ENCODE measurements around the gene GPLD1.
A peak's percentile ranks its signal among the peaks of the same experiment; 100 is the strongest.

The GPLD1 gene

DNA sequence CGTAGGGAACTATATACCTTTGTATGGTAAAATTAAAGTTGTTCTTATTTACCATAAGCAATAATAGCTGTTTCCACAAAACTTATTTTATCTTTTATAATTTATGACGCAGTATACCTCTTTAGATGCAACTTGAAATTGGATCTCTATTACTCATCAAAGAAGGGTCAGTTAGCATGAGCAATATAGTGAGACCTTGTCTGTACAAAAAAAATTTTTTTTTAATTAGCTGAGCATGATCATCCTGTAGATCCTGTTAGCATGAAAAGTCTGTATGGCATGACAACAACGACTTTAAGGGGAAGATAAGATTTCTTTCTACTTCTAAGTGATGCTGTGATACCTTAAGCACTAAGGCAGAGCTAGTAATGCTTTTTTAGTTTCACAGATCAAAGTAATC, 11.3 kb upstream of the GPLD1 start:
- DNase-seq (ENCODE audit: low read depth, low spot score), result no peak

DNA sequence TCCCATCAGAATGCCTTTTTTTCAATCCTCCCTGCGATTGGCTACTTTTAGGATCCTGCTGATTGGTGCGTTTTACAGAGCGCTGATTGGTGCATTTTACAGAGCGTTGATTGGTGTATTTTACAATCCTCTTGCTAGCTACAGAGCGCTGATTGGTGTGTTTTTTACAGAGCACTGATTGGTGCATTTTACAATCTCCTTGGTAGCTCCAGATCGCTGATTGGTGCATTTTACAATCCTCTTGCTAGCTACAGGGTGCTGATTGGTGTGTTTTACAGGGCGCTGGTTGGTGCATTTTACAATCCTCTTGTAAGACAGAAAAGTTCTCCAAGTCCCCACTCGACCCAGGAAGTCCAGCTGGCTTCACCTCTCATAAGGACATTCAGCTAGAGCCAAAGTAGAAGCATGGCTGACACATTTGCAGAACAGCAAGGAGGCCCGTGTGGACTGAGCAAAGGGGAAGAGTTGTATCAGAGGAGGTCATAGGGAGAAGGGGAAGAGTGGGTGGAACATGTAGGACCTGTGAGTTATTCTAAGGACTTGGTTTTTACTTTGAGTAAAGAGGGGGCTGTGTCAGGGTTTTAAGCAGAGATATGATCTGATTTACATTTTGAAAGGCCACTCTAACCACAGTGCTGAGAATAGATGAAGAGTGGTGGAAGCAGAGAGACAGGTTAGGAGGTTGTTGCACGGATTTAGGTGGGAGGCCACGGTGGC, 8.0 kb upstream of the GPLD1 start:
- DNase-seq (ENCODE audit: low read depth, low spot score), result no peak

DNA sequence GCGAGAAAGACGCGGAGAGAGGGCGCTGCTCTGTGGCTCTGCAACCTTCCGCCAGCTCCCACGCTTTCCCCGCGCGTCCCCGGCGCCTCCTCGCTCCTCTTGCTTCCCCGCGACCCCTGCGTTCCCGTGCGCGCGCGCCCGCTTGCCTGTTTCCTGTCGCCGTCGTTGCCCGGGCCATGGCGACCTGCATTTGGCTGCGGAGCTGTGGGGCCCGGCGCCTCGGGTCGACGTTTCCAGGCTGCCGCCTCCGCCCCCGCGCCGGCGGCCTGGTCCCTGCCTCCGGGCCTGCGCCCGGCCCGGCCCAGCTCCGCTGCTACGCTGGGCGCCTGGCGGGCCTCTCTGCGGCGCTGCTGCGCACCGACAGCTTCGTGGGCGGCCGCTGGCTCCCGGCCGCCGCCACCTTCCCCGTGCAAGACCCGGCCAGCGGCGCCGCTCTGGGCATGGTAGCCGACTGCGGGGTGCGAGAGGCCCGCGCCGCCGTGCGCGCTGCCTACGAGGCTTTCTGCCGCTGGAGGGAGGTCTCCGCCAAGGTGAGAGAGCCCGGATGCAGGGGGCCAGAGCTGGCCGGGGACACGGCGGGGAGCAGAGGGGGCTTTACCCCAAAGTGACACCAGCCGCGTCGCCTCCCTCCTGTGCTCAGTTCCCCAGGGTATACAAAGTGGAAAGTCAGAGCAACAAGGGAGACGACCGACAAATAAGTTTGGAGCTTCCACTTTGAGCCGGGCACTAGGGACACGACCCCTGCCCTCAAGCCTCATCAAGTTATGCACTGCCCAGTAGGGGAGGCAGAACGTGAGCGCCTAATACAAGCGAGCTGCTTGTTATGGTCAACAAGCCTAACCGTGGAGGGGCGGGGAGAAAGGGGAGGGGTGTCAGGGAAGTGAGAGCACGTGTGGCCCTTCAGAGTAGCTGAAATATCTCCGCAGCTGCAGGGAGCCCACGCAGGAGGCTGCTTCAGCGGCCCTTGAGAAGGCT, 5.7 kb upstream of the GPLD1 start, which contains the start of gene ALDH5A1:
TSS of gene ALDH5A1 (plus strand) at position 149 of the 975 bp plus-strand sequence. CDS start at position 177, 28 bp downstream.
- peak; percentile 76 for DNase-seq (ENCODE audit: low read depth, low spot score)

DNA sequence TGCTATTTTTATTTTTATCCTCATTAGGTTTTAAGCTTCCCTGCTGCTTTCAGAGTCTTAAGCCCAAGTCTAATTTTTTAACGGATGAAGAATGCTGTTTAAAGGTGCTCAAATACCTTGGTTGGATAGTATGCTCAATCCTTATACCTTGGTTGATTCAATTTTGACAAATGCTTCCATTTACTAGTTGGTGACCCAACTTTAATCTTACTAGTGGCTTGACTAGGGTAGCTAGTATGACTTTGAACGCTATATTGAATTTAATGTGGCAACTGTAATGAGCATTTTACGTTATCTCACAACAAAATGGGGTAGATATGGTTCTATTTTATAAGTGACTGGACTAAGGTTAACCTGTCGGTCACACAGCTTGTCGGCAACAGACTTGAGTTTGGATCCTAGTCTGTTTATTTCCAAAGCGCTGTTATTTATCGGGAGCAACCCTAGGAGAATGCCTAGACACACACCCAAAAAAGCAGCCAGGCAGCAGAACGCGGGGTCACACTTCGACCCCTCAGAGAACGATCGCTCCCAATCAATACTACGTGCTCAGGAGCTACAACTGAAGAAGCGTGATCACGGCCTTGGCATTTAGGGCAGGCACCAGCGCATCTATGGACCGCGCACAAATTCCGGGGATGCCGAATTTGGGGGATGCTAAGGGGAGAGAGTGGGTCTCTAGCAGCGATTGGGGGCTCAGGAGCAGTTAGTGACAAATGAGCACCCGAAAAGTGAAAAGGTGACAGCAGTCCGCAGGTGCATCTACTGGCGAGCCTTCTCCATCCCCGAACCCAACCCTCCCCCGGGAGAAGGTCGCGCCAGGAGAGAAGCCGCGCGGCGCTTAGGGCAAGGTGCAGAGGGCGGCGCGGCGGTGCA, 4.8 kb upstream of the GPLD1 start:
- peak; percentile 18 for DNase-seq (ENCODE audit: low read depth, low spot score)

DNA sequence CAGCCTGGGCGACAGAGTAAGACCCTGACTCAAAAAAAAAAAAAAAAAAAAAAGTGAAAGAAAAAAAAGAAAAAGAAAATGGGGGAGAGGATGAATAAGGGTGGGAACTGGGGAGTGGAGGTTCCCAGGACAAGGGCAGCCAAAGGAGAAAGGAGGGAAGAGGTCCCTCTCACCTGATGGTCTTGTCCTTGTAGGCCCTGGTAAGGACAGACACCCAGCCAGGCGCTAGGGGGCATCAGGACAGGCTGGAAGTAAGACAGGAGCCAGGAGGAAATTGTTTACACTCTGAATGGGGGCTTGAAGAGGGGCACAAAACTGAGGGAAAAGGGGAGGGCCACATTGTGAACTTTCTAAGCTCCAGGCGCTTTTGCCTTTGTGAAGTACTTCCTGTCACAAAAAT, 3.1 kb upstream of the GPLD1 start:
- peak; percentile 47 for DNase-seq (ENCODE audit: low read depth, low spot score)

DNA sequence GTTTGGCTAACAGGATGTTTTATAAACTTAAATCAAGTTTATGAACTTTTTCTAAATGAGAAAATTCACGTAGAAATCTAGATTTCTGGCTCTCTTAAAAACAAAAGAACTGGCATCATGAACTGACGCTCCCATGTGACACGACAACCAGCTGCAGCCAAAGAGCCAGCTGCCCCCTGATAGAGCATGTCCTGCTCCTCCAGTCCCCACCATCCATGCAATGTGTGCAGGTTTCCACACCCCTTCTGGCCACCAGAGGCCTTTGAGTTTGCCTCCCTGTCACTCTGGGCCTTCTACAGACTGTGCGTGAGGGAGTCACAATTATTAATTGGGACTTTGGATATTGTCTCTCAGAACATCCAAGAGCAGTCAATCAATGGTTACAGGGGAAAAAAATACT, 1.6 kb upstream of the GPLD1 start:
- DNase-seq (ENCODE audit: low read depth, low spot score), result no peak

DNA sequence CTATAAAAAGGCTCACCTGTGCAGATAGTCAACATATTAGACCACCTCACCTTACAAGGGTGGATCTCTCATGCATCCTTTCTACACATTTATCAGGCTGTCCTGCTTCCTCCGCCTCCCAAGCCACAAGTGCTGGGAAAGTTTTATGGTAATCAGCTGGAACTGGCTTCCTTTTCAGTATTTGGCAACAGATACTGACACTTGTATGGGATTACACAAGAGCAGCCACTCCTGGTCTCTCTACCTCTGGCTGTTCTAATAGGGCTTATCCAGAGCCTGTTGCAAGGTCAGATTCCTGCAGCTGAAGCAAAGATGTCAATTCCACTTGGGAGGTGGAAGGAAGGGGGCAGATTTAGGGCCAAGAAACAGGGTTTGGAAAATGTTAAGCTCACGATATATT, 503 bp upstream of the GPLD1 start:
- DNase-seq (ENCODE audit: low read depth, low spot score), result no peak

DNA sequence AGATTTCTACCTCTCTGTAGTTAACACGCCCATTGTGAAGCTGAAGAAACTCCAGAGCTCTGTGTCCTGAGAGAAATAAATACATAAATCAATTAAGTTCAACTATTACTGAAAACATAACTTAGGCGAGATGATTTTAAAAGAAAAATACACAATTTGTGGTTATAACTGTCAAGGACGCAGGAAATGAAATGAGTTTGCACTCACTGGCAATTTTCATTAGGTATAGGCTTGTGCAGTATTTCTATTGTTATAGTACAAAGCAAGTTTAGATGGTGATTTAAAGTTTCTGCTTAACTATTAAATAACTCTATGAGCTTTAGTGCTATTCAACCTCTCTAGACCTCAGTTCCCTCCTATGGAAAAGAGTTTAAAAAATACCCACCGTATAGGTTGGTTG, 3.3 kb downstream of the GPLD1 start:
- DNase-seq (ENCODE audit: low read depth, low spot score), result no peak

DNA sequence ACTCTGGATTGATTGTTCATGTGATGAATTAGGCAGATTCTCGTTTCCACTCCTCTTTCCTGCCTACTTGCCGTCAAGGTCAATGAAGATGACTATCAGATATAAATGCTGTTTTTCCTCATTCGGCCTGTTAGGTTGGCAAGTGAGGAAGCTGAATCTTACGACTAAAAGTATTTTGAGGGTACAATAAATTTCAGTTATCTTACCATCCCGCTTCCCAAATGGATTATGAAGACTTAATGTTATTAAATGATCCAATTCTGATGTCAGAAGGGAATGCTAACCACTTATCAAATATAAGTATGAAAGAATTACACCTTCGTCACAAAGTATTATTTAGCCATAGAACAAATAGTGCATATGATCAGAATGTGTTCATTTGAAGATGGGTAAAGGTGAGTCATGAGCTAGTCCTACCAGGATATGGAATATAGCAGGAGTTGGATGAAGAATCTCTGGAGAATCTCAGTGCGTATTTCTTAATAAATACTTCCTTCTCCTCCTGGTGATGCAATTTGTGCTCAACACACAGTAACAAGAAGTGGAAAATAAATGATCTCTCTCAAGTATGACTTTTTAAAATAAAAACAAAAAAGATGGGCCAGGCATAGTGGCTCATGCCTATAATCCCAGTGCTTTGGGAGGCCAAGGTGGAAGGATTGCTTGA, 4.6 kb downstream of the GPLD1 start:
- no peak for DNase-seq (ENCODE audit: low read depth, low spot score)

DNA sequence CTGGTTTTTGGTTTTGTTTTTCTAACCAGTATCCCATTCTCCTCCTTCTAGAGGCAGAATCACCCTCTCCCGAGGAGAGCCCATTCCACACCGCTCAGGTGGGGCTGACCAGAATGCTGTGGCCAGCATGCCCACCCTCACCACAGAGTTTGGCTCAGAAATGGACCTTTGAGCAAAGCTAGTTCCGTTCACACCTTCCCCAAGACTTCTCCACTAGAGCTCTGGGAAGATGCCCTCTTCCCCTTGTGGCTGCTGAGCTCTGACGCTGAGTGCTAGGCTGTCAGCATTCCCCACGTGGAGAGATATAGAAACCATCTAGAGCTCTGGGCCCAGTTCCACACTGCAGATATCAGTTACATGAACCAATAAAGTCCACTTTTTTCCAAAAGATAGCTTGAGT, 7.9 kb downstream of the GPLD1 start:
- DNase-seq (ENCODE audit: low read depth, low spot score), result no peak

DNA sequence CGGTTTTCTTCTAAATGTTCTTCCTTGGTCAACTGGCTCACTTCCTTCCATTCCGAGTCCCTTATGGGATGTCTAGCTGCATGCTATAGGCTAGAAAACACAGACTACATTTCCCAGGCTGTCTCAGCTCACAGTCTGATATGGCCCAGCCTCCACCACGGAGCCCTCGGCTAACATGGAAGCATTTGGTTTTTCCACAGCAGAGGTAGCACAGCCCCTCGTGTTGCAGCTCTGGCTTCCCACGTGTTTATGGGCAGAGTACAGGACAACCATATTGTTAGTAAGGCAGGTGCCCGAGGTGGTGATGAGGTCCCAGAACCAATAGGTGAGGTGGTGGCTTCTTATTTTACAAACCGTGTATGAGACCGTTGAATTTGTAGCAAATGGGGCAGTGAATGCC, 8.7 kb downstream of the GPLD1 start:
- DNase-seq (ENCODE audit: low read depth, low spot score), result no peak

DNA sequence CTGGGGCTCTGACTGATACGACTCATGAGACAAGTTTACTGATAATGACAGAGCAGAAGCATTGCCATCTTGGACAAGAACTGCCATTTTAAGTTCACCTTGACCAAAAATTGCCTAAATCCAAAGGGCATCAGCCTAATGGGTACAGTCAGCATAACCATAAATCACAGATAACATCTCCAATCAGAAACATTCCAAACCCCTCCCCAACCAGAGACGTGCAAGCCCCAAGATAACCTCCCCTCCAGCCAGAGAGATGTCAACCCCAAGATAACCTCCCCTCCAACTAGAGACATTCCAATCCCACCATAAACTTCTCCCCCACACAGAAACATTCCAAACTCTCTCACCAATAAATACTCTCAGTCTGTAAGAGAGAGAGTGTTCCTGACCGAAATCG, 10.5 kb downstream of the GPLD1 start:
- DNase-seq (ENCODE audit: low read depth, low spot score), result peak; percentile 27

DNA sequence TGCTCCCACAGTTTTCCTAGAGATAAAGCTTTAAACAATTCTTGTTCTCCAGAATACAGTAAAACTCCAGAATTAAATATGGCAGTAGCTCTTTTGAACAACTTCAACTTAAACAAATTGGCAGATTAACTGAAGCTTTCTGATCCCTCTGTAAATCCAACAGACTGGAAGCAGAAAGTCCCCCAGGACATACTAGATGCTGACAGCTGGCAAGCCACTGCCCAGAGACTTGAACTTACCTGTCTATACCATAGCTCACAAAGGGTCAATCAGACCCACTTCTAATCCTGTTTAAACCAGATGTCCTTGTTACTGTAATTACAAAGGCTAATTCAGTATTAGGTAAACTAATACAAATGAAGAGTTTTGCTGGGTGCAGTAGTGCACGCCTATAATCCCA, 12.3 kb downstream of the GPLD1 start:
- DNase-seq (ENCODE audit: low read depth, low spot score), result no peak

DNA sequence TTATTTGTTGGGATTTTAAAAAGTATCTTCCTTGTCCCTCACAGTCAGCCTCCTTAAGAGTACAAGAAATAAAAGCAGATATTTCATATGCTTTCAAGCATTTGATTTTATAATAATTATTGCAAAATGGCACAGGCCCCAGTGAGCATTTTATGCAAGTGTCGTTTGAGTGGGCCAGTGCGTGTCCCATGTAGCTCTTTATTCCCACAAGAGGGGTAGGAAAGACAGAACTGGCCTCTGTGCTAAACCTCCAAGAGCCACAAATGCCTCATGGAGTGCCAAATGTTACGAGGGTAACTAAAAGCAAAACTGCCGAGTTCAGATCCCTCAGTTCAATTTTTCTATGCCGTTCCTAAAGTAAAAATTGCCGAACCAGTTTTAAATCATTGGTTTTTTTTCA, 12.7 kb downstream of the GPLD1 start:
- DNase-seq (ENCODE audit: low read depth, low spot score), result no peak

DNA sequence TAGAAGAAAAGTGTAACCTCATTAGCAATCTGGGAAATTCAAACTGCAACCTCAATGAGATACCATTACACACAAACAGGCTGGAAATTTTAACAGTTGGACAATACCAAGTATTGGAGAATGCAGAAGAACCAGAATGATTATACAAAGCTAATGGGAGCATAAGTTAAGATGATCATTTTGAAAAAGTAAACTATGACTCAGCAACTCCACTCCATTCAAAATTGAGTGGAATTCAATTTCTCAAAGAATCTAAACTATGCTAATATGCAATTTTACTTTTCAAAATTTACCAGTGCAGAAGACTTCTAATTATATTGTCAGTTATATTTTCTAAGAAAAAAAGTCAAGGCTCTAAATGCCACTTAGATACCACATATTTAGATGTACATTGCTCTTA, 17.2 kb downstream of the GPLD1 start:
- no peak for DNase-seq (ENCODE audit: low read depth, low spot score)

DNA sequence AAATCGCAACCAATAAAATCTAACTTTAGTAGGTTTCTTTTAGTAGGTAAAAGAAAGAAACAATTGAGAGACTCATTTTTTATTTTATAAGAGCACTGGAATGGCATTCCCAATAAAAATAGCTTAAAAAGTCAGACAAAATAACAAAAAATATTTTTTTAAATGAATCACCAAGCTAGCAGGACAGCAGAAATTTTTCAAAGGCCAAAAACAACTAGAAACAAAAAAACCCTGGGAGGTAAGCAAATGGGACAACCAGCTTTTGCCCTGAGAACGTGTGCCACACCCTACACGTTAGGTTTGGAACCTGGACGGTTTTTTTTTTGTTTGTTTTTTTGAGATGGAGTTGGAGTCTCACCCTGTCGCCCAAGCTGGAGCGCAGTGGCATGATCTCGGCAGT, 19.6 kb downstream of the GPLD1 start:
- DNase-seq (ENCODE audit: low read depth, low spot score), result no peak

DNA sequence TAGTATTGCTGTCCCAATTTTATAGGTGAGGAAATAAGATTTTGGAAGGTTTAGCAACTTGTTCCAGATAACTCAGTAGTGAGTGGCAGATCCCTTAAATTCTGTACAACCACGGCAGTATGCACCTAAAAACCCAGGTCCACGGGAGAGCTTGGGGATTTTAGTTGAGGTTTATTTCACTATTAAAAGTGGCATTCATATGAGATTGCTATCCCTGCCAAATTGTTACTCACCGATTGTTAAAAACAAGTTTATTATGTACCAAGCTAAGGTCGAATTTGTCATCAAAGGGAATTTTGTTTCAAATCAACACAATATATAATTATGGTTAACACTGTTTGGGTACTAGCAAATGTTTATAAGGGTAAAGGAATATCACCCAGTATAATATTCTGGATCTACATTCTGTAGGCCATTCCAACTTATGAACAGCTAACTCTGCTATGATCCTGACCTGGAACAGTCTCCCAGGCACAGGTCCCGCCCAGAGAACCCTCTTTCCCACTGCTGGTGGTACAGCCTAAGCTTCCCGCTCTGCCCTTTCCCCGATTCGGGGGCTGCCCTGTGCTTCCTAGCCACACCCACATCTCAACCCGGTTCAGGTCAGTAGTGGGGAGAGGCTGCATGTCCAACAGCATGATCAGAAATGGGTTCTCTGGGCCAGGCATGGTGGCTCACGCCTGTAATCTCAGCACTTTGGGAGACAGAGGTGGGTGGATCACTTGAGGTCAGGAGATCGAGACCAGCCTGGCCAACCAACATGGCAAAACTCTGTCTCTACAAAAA, 24.9 kb downstream of the GPLD1 start:
- DNase-seq (ENCODE audit: low read depth, low spot score), result no peak

DNA sequence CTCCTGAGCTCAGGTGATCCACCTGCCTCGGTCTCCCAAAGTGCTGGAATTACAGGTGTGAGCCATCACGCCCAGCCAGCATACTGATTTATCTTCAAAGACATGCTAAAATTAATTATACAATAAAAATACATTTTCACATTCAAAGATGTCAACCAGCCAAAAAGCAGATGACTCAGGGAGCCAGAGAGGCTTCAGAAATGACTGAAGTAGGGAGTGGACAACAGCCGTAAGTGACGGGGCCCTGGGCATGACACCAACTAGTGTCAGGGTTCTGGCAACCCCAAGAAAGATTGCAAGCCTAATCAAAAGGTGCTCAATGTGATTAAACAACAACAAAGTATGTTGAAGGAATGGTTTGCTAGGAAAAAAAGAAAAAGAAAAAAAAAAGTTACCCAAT, 28.4 kb downstream of the GPLD1 start:
- no peak for DNase-seq (ENCODE audit: low read depth, low spot score)

DNA sequence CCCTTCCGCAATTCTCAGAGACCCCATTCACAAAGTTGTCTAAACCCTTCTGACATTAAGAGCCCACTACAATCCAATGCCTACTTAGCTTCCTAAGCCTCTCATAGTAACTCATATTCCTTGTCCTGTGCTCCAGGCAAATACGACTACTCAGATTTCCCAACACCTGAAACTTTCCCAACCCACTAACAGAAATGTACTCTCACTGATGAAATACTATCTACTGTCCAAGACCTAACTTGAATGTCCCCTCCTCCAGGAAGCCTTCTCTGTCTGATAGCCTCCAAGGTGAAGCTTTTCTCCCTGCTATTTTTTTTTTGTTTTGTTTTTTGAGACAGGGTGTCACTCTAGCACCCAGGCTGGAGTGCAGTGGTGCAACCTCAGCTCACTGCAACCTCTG, 30.4 kb downstream of the GPLD1 start:
- no peak for DNase-seq (ENCODE audit: low read depth, low spot score)

DNA sequence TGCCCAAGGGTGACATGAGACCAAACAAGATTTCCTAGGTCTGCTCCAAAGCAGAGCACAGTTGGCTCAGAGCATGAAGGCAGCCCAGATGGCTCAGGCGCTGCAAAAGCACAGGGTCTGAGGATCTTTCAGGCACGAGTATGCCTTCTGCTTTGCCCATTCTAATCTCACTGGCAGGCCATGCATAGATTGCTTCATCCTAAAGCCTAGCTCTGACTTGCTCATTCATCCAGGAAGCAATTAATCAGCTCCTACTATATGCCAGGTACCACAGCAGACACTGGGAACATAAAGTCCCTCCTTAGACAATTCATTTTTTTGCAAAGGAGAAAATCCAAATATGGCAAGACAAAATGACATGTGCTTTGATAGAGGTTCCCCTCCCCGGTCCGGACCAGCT, 31.2 kb downstream of the GPLD1 start:
- DNase-seq (ENCODE audit: low read depth, low spot score), result no peak

DNA sequence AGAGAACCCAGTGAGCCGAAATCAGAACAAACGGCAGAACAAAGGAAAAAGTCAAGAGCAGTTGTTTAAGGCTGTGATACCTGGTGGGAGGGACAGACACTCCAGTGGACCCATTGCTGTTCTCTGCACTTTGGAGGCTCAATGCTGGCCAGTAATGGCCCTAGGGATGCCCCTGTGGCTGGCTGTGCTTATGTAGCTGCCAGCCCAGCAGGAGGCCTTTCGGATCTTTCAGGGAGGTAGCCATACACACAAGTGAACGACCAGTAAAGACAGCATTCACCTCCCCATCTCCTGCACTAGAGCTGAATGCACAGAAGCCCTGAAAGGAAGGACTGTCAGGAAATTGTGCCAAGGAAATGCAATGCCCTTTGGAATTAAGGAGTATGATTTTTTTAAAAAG, 34.3 kb downstream of the GPLD1 start:
- DNase-seq (ENCODE audit: low read depth, low spot score), result peak; percentile 49
